ENCODE measurements around the gene DAPK3. TPM values are rescaled to one million over a fixed set of nuclear protein-coding genes. Genes with fewer than 3 reads are reported as not detected.

DAPK3 gene
- polyA plus RNA-seq, 12 donors, result 42.7 to 101 (median 66.3) TPM; not detected in 1

DNA sequence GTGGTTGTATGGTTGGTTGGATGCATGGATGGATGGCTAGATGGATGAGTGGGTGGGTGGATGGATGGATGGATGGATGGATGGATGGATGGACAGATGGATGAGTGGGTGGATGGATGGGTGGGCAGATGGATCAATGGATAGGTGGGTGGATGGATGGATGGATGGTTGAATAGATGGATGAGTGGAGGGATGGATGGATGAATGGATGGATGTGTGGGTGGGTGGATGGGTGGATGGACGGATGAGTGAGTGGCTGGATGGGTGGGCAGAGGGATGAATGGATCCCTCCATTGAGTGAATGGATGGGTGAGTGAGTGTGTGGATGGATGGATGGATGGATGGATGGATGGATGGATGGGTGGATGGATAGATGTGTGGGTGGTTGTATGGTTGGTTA, 47.0 kb downstream of the DAPK3 start:
- DNase-seq, result no peak

DNA sequence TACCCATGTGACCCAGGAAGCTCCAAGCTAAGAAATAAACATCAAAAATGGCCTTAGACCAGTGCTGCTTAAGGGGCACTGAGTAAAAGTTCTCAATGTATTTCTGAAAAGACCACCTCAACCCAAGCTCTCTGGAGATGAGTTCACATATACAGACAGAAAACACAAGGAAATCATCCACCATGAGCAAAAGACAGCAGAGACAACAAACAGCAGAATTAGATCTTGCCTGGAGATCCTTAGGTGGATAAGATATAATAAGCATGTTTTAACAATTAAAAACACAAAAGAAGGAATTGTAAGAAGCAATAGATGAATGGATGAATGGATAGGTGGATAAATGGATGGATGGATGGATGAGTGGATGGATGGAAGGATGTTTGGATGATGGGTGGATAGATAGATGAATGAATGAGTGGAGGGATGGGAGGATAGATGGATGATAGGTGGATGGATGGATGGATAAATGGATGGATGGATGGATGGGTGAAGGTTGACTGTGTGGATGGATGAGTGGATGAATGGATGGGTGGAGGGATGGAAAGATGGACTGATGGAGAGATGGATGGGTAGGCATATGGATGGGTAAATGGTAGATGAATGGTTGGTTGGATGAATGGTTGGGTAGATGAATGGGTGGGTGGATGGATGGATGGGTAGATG, 47.7 kb downstream of the DAPK3 start:
- no peak for DNase-seq

GRCh38 chr19:3919793-3920192, 51.1 kb downstream of the DAPK3 start:
- DNase-seq, result no peak

- no peak for DNase-seq
These were observed 54.9 kb downstream of the DAPK3 start for GRCh38 chr19:3916033-3916432.

GRCh38 chr19:3914199-3914598, 56.7 kb downstream of the DAPK3 start:
- DNase-seq, result no peak

- no peak for DNase-seq
These were observed 60.8 kb downstream of the DAPK3 start for GRCh38 chr19:3910105-3910504.

Other genes starting within 250 kb of the DAPK3 start
- gene APBA3, start 209.4 kb downstream of the DAPK3 start, polyA plus RNA-seq (ENCODE audit: insufficient read length in 12 of 12), result 10 to 100 TPM in 7 of 12 donors, 1 to 10 TPM in 4, not detected in 1; 9.1 to 35.4 (median 12.2) TPM
- 10 to 100 TPM in 11 of 12 donors, not detected in 1; 17.1 to 26.3 (median 23.1) TPM for gene MRPL54, start 208.4 kb downstream of the DAPK3 start, polyA plus RNA-seq (ENCODE audit: insufficient read length in 12 of 12)
- gene RAX2, start 198.9 kb downstream of the DAPK3 start, polyA plus RNA-seq (ENCODE audit: insufficient read length in 12 of 12), result not detected
- gene MATK, start 184.7 kb downstream of the DAPK3 start, polyA plus RNA-seq (ENCODE audit: insufficient read length in 12 of 12), result 1 to 10 TPM in 4 of 12 donors, under 1 TPM in 6, not detected in 2; 0.51 to 3.6 (median 0.78) TPM
- under 1 TPM in 7 of 12 donors, not detected in 5; 0.05 to 0.94 (median 0.24) TPM for gene ZFR2, start 102.1 kb downstream of the DAPK3 start, polyA plus RNA-seq (ENCODE audit: insufficient read length in 12 of 12)
- gene ATCAY, start 90.4 kb downstream of the DAPK3 start, polyA plus RNA-seq (ENCODE audit: insufficient read length in 12 of 12), result 10 to 100 TPM in 1 of 12 donors, 1 to 10 TPM in 4, under 1 TPM in 6, not detected in 1; 0.13 to 27.3 (median 0.93) TPM
- 100 to 1,000 TPM in 10 of 12 donors, 10 to 100 TPM in 1, not detected in 1; 89.1 to 304 (median 222) TPM for gene NMRK2, start 38.0 kb downstream of the DAPK3 start, polyA plus RNA-seq (ENCODE audit: insufficient read length in 12 of 12)
- gene EEF2, start 14.4 kb upstream of the DAPK3 start, polyA plus RNA-seq (ENCODE audit: insufficient read length in 12 of 12), result 1,000 to 10,000 TPM in 11 of 12 donors, 100 to 1,000 TPM in 1; 901 to 3,153 (median 2,321) TPM
- 10 to 100 TPM in 11 of 12 donors, not detected in 1; 15.3 to 36.1 (median 21.7) TPM for gene PIAS4, start 36.6 kb upstream of the DAPK3 start, polyA plus RNA-seq (ENCODE audit: insufficient read length in 12 of 12)
- 10 to 100 TPM in 3 of 12 donors, 1 to 10 TPM in 8, not detected in 1; 5.2 to 29.8 (median 6.7) TPM for gene ZBTB7A, start 95.8 kb upstream of the DAPK3 start, polyA plus RNA-seq (ENCODE audit: insufficient read length in 12 of 12)
- 100 to 1,000 TPM in 6 of 12 donors, 10 to 100 TPM in 6; 74.0 to 196 (median 100) TPM for gene MAP2K2, start 153.0 kb upstream of the DAPK3 start, polyA plus RNA-seq (ENCODE audit: insufficient read length in 12 of 12)
- 1 to 10 TPM in 1 of 12 donors, under 1 TPM in 1, not detected in 10; 0.30 to 8.2 TPM for gene CREB3L3, start 182.5 kb upstream of the DAPK3 start, polyA plus RNA-seq (ENCODE audit: insufficient read length in 12 of 12)
- gene SIRT6, start 211.5 kb upstream of the DAPK3 start, polyA plus RNA-seq (ENCODE audit: insufficient read length in 12 of 12), result 10 to 100 TPM in 6 of 12 donors, 1 to 10 TPM in 5, not detected in 1; 7.1 to 22.9 (median 10.4) TPM
- gene ANKRD24, start 211.6 kb upstream of the DAPK3 start, polyA plus RNA-seq (ENCODE audit: insufficient read length in 12 of 12), result 1 to 10 TPM in 7 of 12 donors, under 1 TPM in 3, not detected in 2; 0.38 to 2.2 (median 1.4) TPM

Data from muscle of arm (tissue), 12 donors.